HCT116 (cell line): Measurements from ENCODE around the gene RNU11.

Experiments
- CTCF ChIP-seq, 3 experiments: fragments of 200-600 bp in 1 of 3; sonication (generic) in 1 of 3; IDR thresholded peaks in 2 of 3; conservative IDR thresholded peaks in 1 of 3; 2 replicates each; pipeline ENCODE4 v1.5.1; 2012 to 2017; ENCODE audit warnings: low read depth in 2 of 3, low read length in 2 of 3, antibody characterized with exemption in 1 of 3, borderline replicate concordance in 1 of 3, control low read depth in 1 of 3, mild to moderate bottlenecking in 1 of 3, mixed read lengths in 1 of 3, mixed run types in 1 of 3, moderate library complexity in 1 of 3; ENCODE audit not compliant: insufficient read depth in 1 of 3
- ELF1 ChIP-seq: IDR thresholded peaks from 2 replicates; pipeline ENCODE4 v1.6.1; 2012; ENCODE audit warnings: low read depth, borderline replicate concordance
- EZH2 ChIP-seq: fragments of 200-600 bp; sonication (generic); IDR thresholded peaks from 2 replicates; pipeline ENCODE4 v1.6.1; 2017; ENCODE audit warnings: antibody characterized with exemption, mixed run types
- JUND ChIP-seq: IDR thresholded peaks from 2 replicates; pipeline ENCODE4 v1.6.1; 2012
- MAX ChIP-seq: IDR thresholded peaks from 2 replicates; pipeline ENCODE4 v1.6.1; 2012
- POLR2A ChIP-seq: IDR thresholded peaks from 2 replicates; pipeline ENCODE4 v1.7.0; 2011; ENCODE audit warnings: borderline replicate concordance; ENCODE audit not compliant: insufficient read depth, insufficient read length; ENCODE audit errors: extremely low read depth
- POLR2AphosphoS5 ChIP-seq: IDR thresholded peaks from 2 replicates; pipeline ENCODE4 v1.6.1; 2011; ENCODE audit warnings: mild to moderate bottlenecking, low read depth, low read length, moderate library complexity
- RAD21 ChIP-seq: IDR thresholded peaks from 2 replicates; pipeline ENCODE4 v1.6.1; 2012; ENCODE audit warnings: low read depth, mild to moderate bottlenecking
- REST ChIP-seq: IDR thresholded peaks from 2 replicates; pipeline ENCODE4 v1.6.1; 2012; ENCODE audit warnings: low read depth
- ZBTB33 ChIP-seq: IDR thresholded peaks from 2 replicates; pipeline ENCODE4 v1.6.1; 2011; ENCODE audit warnings: mild to moderate bottlenecking, low read length, moderate library complexity; ENCODE audit not compliant: insufficient replicate concordance; ENCODE audit errors: extremely low read depth

- TF ChIP-seq MAX (no peak), EZH2 (no peak), CTCF (IDR thresholded peaks at IDR 0.05 in 2 of 3, conservative IDR thresholded peaks at IDR 0.05 in 1 of 3; ENCODE audit: borderline replicate concordance in 1 of 3, insufficient read depth in 1 of 3, low read depth in 2 of 3, low read length in 2 of 3) (peak in 2 of 3 experiments; percentile 56 to 60; a peak in 4 of 6 replicates), POLR2AphosphoS5 (no peak), POLR2A (no peak), REST (no peak), ZBTB33 (no peak), RAD21 (no peak), JUND (no peak), ELF1 (no peak)
Observed at GRCh38 chr1:28640766-28641165, 7.6 kb upstream of the RNU11 start.
